Mesendoderm (in vitro differentiated cells): Measurements from ENCODE around the gene MYO5C.

Experiments used
- DNase-seq: peaks from one replicate; pipeline ENCODE4 v3.0.0; 2013
- H2AK5ac ChIP-seq: 2 replicates; pipeline ENCODE4 v1.6.1; 2013; ENCODE audit warnings: low read length, inconsistent platforms
- H2BK120ac ChIP-seq: 2 replicates; pipeline ENCODE4 v1.6.1; 2013; ENCODE audit warnings: low read depth, mild to moderate bottlenecking, low read length, moderate library complexity, mixed read lengths
- H2BK15ac ChIP-seq: replicated peaks from 2 replicates; pipeline ENCODE4 v1.6.1; 2013; ENCODE audit warnings: low read depth, mild to moderate bottlenecking, moderate library complexity
- H2BK5ac ChIP-seq: 2 replicates; pipeline ENCODE4 v1.6.1; 2013; ENCODE audit warnings: low read length, inconsistent platforms
- H3K18ac ChIP-seq: 2 replicates; pipeline ENCODE4 v1.6.1; 2013; ENCODE audit warnings: mild to moderate bottlenecking, low read length, mixed read lengths
- H3K23ac ChIP-seq: one replicate; pipeline ENCODE4 v1.6.1; 2013; ENCODE audit warnings: low read length
- H3K27ac ChIP-seq: 2 replicates; pipeline ENCODE4 v1.5.1; 2013; ENCODE audit warnings: low read depth, mild to moderate bottlenecking, inconsistent platforms, low read length, moderate library complexity
- H3K27me3 ChIP-seq: 2 replicates; pipeline ENCODE4 v1.6.1; 2013; ENCODE audit warnings: low read length, control low read depth, mild to moderate bottlenecking, inconsistent platforms; ENCODE audit not compliant: insufficient read depth, poor library complexity
- H3K36me3 ChIP-seq: 2 replicates; pipeline ENCODE4 v1.6.1; 2013; ENCODE audit warnings: low read length, inconsistent platforms; ENCODE audit not compliant: control insufficient read depth, insufficient read depth
- H3K4ac ChIP-seq: one replicate; pipeline ENCODE4 v1.6.1; 2013; ENCODE audit warnings: low read depth, mild to moderate bottlenecking, low read length, moderate library complexity
- H3K4me1 ChIP-seq: 2 replicates; pipeline ENCODE4 v1.6.1; 2013; ENCODE audit warnings: low read depth, low read length, inconsistent platforms; ENCODE audit not compliant: control insufficient read depth
- H3K4me2 ChIP-seq: 2 replicates; pipeline ENCODE4 v1.6.1; 2013; ENCODE audit warnings: low read length
- H3K4me3 ChIP-seq: 2 replicates; pipeline ENCODE4 v1.5.1; 2013; ENCODE audit warnings: mild to moderate bottlenecking, low read length
- H3K56ac ChIP-seq: one replicate; pipeline ENCODE4 v1.6.1; 2013; ENCODE audit warnings: low read length
- H3K79me1 ChIP-seq: 2 replicates; pipeline ENCODE4 v1.6.1; 2013; ENCODE audit warnings: low read length, inconsistent platforms
- H3K79me2 ChIP-seq: 2 replicates; pipeline ENCODE4 v1.6.1; 2013; ENCODE audit warnings: mild to moderate bottlenecking, low read length; ENCODE audit not compliant: control insufficient read depth, insufficient read depth
- H3K9ac ChIP-seq: 2 replicates; pipeline ENCODE4 v1.6.1; 2013; ENCODE audit warnings: low read length, inconsistent platforms
- H4K5ac ChIP-seq: one replicate; pipeline ENCODE4 v1.6.1; 2013; ENCODE audit warnings: low read length
- H4K8ac ChIP-seq: one replicate; pipeline ENCODE4 v1.6.1; 2013; ENCODE audit warnings: low read depth, mild to moderate bottlenecking, control low read depth, low read length, moderate library complexity
- WGBS: extraction: QIAGEN DNeasy Blood & Tissue Kit; methylation state at CpG from one replicate; pipeline ENCODE4 v1.1.7; 2013; ENCODE audit warnings: low lambda C conversion rate, missing lambda C conversion rate; ENCODE audit not compliant: insufficient coverage; ENCODE audit errors: extremely low coverage; 5-methylcytosine and 5-hydroxymethylcytosine counted together

The MYO5C gene

DNA sequence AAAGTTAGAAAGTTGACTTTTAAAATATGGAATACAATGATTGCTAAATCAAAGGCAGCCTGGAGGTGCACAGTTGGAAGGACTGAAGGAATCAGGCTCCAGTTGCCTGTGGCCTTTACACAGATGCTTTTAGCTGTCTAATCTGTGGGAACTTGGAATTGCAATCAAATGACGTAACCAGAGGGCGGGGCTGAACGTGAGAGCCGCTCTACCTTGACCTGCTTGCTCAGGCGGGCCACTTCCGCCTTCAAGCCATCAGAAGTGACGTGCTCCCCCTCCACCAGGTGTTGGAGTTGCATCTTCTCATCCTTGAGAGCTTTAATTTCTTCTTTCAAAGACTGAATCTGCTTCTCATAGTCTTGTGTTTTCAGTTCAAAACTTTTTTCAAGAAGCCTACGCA is 66.7 kb downstream of the MYO5C start:
- Histone ChIP-seq H3K9ac (no peak overlapping the region), H3K79me2 (no peaks in the 10 kb centered on the region), H3K79me1 (no peaks in the 10 kb centered on the region), H3K27me3 (no peaks in the 10 kb centered on the region), H3K4me3 (no peak overlapping the region), H3K18ac (no peak overlapping the region), H3K36me3 (no peaks in the 10 kb centered on the region), H4K5ac (no peak overlapping the region), H2BK15ac (no peak overlapping the region), H3K27ac (no peak overlapping the region), H3K23ac (no peak overlapping the region), H2BK5ac (no peak overlapping the region), H3K4me2 (no peak overlapping the region), H3K4me1 (no peaks in the 10 kb centered on the region), H4K8ac (no peak overlapping the region), H3K4ac (no peak overlapping the region), H2BK120ac (no peak overlapping the region), H3K56ac (no peak overlapping the region), H2AK5ac (no peak overlapping the region)
- WGBS = no CpG with 5 or more reads among the region's 8 CpGs
- DNase-seq = peak; percentile 94

DNA sequence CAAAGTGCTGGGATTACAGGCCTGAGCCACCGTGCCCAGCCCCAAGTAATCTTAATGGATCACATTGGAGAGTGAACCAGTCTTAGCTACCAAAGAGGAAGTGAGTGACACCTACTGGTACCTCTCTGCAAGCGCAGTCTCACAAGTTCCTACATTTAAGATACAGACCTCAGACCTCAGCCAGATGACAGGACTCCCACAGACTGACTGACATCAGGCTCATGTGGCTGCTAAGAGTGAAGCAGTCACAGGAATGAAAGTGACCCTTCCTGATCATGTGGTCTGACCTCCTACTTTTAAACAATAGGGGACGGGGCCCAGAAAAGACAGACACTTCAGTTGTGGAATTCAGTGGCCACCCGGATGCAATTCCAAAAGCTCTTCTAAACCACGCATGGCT is 68.1 kb downstream of the MYO5C start:
- Histone ChIP-seq H3K18ac (no peak overlapping the region), H3K4me3 (no peak overlapping the region), H2BK120ac (no peak overlapping the region), H3K27me3 (no peaks in the 10 kb centered on the region), H4K5ac (no peak overlapping the region), H3K4ac (no peak overlapping the region), H3K56ac (no peak overlapping the region), H3K36me3 (peaks cover 1% of the 10 kb centered on the region), H3K79me1 (no peaks in the 10 kb centered on the region), H3K27ac (no peak overlapping the region), H2AK5ac (no peak overlapping the region), H3K4me2 (no peak overlapping the region), H3K4me1 (no peaks in the 10 kb centered on the region), H2BK5ac (no peak overlapping the region), H3K9ac (no peak overlapping the region), H3K79me2 (no peaks in the 10 kb centered on the region), H4K8ac (no peak overlapping the region), H3K23ac (no peak overlapping the region), H2BK15ac (no peak overlapping the region)
- peak; percentile 97 for DNase-seq
- no CpG with 5 or more reads among the region's 5 CpGs for WGBS

DNA sequence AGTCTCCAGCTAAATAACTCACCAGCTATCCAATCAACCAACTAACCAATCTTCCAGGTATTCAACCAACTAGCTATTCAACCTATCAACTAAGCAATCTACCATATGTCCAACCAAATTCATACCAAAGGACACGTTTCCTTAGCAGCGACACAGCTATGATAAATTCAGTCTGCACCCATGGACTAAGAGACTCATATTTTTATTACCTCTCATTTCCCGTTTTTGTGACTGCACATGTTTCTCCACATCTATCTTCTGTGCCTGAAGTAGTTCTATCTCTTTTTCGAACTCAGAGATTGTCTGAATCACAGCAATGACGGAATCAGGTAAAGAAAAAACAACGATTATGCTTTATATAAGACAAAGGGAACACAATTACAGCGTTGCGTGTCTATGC is 70.4 kb downstream of the MYO5C start:
- DNase-seq = no peak
- H3K18ac ChIP-seq = no peak overlapping the region
- no peak overlapping the region for H3K4me3 ChIP-seq
- no CpG with 5 or more reads among the region's 8 CpGs for WGBS
- no peak overlapping the region for H3K23ac ChIP-seq
- no peak overlapping the region for H3K56ac ChIP-seq
- H4K8ac ChIP-seq = no peak overlapping the region
- H3K27me3 ChIP-seq = no peaks in the 10 kb centered on the region
- no peak overlapping the region for H3K27ac ChIP-seq
- no peak overlapping the region for H3K4me2 ChIP-seq
- no peak overlapping the region for H2BK15ac ChIP-seq
- no peaks in the 10 kb centered on the region for H3K4me1 ChIP-seq
- H4K5ac ChIP-seq = no peak overlapping the region
- peaks cover 1% of the 10 kb centered on the region for H3K36me3 ChIP-seq
- H2BK120ac ChIP-seq = no peak overlapping the region
- no peaks in the 10 kb centered on the region for H3K79me1 ChIP-seq
- H2BK5ac ChIP-seq = no peak overlapping the region
- H2AK5ac ChIP-seq = no peak overlapping the region
- H3K9ac ChIP-seq = no peak overlapping the region
- H3K4ac ChIP-seq = no peak overlapping the region
- H3K79me2 ChIP-seq = no peaks in the 10 kb centered on the region

DNA sequence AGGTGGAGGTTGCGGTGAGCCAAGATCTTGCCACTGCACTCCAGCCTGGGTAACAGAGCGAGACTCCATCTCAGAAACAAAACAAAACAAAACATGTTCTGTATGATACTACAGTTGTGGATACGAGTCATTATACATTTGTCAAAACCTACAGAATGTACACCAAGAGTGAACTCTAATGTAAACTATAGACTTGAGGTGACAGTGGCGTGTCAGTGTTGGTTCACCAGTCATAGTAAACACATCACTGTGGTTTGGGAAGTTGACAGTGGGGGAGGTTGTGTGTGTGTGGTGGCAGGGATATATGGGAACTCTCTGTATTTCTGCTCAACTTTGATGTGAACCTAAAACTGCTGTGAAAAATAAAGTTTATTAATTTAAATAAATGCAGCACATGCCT is 71.4 kb downstream of the MYO5C start:
- Histone ChIP-seq H3K9ac (no peak overlapping the region), H2BK5ac (no peak overlapping the region), H3K79me1 (no peaks in the 10 kb centered on the region), H3K27ac (no peak overlapping the region), H2AK5ac (no peak overlapping the region), H3K4ac (no peak overlapping the region), H3K4me1 (no peaks in the 10 kb centered on the region), H3K56ac (no peak overlapping the region), H3K27me3 (no peaks in the 10 kb centered on the region), H4K8ac (no peak overlapping the region), H3K36me3 (peaks cover 1% of the 10 kb centered on the region), H3K4me2 (no peak overlapping the region), H2BK120ac (no peak overlapping the region), H4K5ac (no peak overlapping the region), H3K18ac (no peak overlapping the region), H2BK15ac (no peak overlapping the region), H3K23ac (no peak overlapping the region), H3K79me2 (no peaks in the 10 kb centered on the region), H3K4me3 (no peak overlapping the region)
- DNase-seq = no peak
- no CpG with 5 or more reads among the region's 4 CpGs for WGBS

DNA sequence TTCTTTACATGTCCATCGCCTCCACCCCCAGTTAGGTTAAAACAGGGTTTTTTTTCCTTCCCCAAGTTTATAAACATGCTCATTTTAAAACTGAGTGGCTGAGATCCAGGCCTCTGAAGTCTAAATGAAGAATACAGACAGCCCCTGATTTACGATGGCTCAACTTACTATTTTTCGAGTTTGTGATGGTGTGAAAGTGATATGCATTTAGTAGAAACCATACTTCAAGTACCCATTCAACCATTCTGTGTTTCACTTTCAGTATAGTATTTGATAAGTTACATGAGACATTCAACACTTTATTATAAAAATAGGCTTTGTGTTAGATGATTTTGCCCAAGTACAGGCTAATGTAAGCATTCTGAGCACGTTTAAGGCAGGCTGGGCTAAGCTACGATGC is 73.9 kb downstream of the MYO5C start:
- H3K18ac ChIP-seq = no peak overlapping the region
- no peak overlapping the region for H4K8ac ChIP-seq
- H3K56ac ChIP-seq = no peak overlapping the region
- no peaks in the 10 kb centered on the region for H3K79me1 ChIP-seq
- H2BK15ac ChIP-seq = no peak overlapping the region
- H3K36me3 ChIP-seq = peaks cover 1% of the 10 kb centered on the region
- no peak overlapping the region for H3K4ac ChIP-seq
- H3K9ac ChIP-seq = no peak overlapping the region
- H3K27ac ChIP-seq = no peak overlapping the region
- no CpG with 5 or more reads among the region's 5 CpGs for WGBS
- H3K4me1 ChIP-seq = no peaks in the 10 kb centered on the region
- no peak overlapping the region for H4K5ac ChIP-seq
- H3K23ac ChIP-seq = no peak overlapping the region
- no peaks in the 10 kb centered on the region for H3K79me2 ChIP-seq
- no peak overlapping the region for H2BK120ac ChIP-seq
- no peak overlapping the region for H2AK5ac ChIP-seq
- H3K27me3 ChIP-seq = no peaks in the 10 kb centered on the region
- H3K4me2 ChIP-seq = no peak overlapping the region
- no peak overlapping the region for H2BK5ac ChIP-seq
- no peak for DNase-seq
- no peak overlapping the region for H3K4me3 ChIP-seq

DNA sequence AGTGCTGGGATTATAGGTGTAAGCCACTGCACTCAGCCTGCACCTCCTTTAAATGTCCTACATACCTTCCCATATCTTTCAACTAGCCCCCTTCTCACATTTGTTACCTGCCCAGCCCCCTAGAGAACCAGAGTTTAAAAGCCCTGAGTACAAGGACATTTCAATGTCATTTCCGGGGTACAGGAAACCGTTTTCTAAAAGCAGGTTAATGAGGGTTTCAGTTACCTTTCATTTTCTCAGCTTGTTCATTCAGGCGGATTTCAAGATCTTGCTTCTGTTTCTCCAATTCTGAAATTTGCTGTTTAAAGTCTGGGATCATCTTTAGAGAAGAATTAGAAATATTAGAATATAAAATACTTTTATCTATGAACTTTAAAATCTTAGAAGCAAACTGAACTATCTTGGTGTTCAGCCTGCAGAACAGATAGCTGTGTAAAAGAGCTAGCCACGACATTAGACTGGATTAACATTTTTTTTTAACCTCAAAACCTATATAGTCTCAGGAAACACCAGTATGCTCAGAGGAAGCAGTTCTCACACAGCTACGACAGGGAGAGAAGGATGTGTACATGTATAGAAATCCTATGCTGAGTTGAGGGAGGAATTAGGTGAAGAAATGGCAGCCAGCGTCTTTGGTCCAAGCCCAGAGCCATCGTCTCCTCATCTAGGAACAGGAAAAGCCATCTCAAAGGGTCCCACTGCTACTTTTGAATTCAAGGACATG is 74.5 kb downstream of the MYO5C start:
- Histone ChIP-seq H3K27me3 (no peaks in the 10 kb centered on the region), H3K4me1 (no peaks in the 10 kb centered on the region), H4K5ac (no peak overlapping the region)

More for the DNA sequence above, 74.5 kb downstream of the MYO5C start:
- no CpG with 5 or more reads among the region's 7 CpGs for WGBS
- Histone ChIP-seq H3K27ac (no peak overlapping the region), H3K4me3 (no peak overlapping the region), H2BK15ac (no peak overlapping the region), H3K4me2 (no peak overlapping the region), H3K79me1 (no peaks in the 10 kb centered on the region), H3K23ac (no peak overlapping the region), H3K9ac (no peak overlapping the region), H3K4ac (no peak overlapping the region), H3K18ac (no peak overlapping the region), H2AK5ac (no peak overlapping the region), H2BK5ac (no peak overlapping the region), H3K79me2 (no peaks in the 10 kb centered on the region), H3K56ac (no peak overlapping the region), H4K8ac (no peak overlapping the region), H3K36me3 (peaks cover 1% of the 10 kb centered on the region), H2BK120ac (no peak overlapping the region)
- no peak for DNase-seq
